PFSK-1 (cell line): ENCODE results near the gene PLAAT1.

Experiments
- FOXP2 ChIP-seq: optimal IDR thresholded peaks from 2 replicates; pipeline ENCODE3; 2011; ENCODE audit warnings: borderline replicate concordance, control low read depth, inconsistent platforms; ENCODE audit not compliant: insufficient read depth; ENCODE audit errors: extremely low read length, extremely low read depth
- POLR2AphosphoS5 ChIP-seq: IDR thresholded peaks from 2 replicates; pipeline ENCODE4 v1.6.1; 2012; ENCODE audit warnings: low read depth, mild to moderate bottlenecking, control low read depth, low read length, moderate library complexity
- SIN3A ChIP-seq: IDR thresholded peaks from 2 replicates; pipeline ENCODE4 v1.6.1; 2012; ENCODE audit warnings: mild to moderate bottlenecking, low read length, moderate library complexity, borderline replicate concordance; ENCODE audit not compliant: insufficient read depth
- TAF1 ChIP-seq: IDR thresholded peaks from 2 replicates; pipeline ENCODE4 v1.6.1; 2012; ENCODE audit warnings: low read length, control low read depth, borderline replicate concordance; ENCODE audit not compliant: insufficient read depth
- TF ChIP-seq, protein P1 (sequence below), 2 experiments: IDR thresholded peaks; 2 replicates each; pipeline versions ENCODE4 v1.6.1 to v1.8.0; 2011 to 2012; ENCODE audit warnings: low read depth in 2 of 2, low read length in 2 of 2, control low read depth in 1 of 2, inconsistent platforms in 1 of 2, mild to moderate bottlenecking in 1 of 2, moderate library complexity in 1 of 2; ENCODE audit not compliant: insufficient read depth in 1 of 2

Gene PLAAT1

GRCh38 chr3:193210618-193211017 is 30.4 kb upstream of the PLAAT1 start:
- TF ChIP-seq FOXP2, result no peak
- TF ChIP-seq SIN3A, result no peak
- no peak for TF ChIP-seq POLR2AphosphoS5
- TF ChIP-seq, protein P1, sequence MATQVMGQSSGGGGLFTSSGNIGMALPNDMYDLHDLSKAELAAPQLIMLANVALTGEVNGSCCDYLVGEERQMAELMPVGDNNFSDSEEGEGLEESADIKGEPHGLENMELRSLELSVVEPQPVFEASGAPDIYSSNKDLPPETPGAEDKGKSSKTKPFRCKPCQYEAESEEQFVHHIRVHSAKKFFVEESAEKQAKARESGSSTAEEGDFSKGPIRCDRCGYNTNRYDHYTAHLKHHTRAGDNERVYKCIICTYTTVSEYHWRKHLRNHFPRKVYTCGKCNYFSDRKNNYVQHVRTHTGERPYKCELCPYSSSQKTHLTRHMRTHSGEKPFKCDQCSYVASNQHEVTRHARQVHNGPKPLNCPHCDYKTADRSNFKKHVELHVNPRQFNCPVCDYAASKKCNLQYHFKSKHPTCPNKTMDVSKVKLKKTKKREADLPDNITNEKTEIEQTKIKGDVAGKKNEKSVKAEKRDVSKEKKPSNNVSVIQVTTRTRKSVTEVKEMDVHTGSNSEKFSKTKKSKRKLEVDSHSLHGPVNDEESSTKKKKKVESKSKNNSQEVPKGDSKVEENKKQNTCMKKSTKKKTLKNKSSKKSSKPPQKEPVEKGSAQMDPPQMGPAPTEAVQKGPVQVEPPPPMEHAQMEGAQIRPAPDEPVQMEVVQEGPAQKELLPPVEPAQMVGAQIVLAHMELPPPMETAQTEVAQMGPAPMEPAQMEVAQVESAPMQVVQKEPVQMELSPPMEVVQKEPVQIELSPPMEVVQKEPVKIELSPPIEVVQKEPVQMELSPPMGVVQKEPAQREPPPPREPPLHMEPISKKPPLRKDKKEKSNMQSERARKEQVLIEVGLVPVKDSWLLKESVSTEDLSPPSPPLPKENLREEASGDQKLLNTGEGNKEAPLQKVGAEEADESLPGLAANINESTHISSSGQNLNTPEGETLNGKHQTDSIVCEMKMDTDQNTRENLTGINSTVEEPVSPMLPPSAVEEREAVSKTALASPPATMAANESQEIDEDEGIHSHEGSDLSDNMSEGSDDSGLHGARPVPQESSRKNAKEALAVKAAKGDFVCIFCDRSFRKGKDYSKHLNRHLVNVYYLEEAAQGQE (IDR thresholded peaks at IDR 0.05; ENCODE audit: insufficient read depth in 1 of 2, low read depth in 2 of 2, low read length in 2 of 2), result no peak
- TF ChIP-seq TAF1, result no peak

DNA sequence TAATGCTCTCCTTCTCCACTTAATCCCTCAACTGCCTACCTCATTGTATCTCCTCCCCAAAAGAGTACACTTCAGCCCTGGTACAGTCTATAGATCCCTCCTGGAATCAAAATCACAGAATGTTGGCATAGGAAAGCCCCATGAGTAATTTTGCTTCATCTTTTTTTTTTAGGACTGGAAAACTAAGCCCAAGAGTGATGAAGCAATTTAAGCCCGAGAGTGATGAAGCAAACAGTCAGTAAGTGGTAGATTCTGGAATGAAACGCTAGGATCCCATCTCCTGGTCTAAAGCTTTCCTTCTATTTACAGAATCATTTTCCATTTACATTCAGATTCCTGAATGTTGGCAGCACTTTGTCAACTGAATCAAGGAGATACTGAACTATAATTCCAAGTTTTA is 29.8 kb upstream of the PLAAT1 start:
- TF ChIP-seq SIN3A (no peak), POLR2AphosphoS5 (no peak), TAF1 (no peak), FOXP2 (no peak)
- TF ChIP-seq, protein P1 (IDR thresholded peaks at IDR 0.05; ENCODE audit: insufficient read depth in 1 of 2, low read depth in 2 of 2, low read length in 2 of 2), result no peak

DNA sequence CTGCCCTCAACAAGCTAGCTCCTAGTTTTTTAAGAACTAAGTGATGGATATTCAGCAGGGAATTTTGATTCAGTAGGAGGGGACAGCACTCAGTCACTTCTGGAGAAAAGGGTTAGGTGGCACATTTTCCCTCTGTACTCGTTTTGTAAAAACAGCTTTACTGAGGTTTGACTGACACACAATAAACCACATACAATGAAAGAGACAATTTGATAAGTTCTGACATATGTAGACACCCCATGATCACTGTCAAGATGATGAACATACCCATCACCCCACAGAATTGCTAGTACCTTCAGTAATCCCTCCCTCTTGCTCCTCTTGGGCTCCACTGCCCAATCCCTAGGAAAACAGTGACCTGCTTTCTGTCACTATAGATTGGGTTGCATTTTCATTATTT is 29.0 kb upstream of the PLAAT1 start:
- no peak for TF ChIP-seq POLR2AphosphoS5
- TF ChIP-seq, protein P1 (IDR thresholded peaks at IDR 0.05; ENCODE audit: insufficient read depth in 1 of 2, low read depth in 2 of 2, low read length in 2 of 2), result no peak

GRCh38 chr3:193212844-193213243 is 28.2 kb upstream of the PLAAT1 start:
- TF ChIP-seq TAF1 (no peak), POLR2AphosphoS5 (no peak), SIN3A (no peak), FOXP2 (no peak)
- TF ChIP-seq, protein P1 (IDR thresholded peaks at IDR 0.05; ENCODE audit: insufficient read depth in 1 of 2, low read depth in 2 of 2, low read length in 2 of 2), result no peak

DNA sequence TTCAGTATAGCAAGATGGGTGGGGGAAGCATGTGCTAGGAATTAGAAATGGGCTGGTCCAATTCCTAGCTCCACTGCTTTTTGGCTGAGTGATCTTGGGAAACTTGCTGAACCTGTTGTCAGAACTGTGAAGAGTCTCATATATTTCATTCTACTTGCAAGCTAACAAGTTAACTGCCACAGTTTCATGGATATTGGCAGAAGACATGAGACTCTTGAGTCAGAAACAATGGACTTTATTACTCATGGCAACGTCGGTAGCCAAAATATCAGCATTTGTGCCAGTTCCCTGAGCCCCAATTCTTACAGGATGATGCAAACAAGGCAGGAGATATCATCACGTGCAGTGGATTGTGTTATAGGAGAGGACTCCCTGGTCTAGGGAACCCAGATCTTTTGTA is 26.6 kb upstream of the PLAAT1 start:
- no peak for TF ChIP-seq FOXP2
- TF ChIP-seq SIN3A, result no peak
- TF ChIP-seq, protein P1 (IDR thresholded peaks at IDR 0.05; ENCODE audit: insufficient read depth in 1 of 2, low read depth in 2 of 2, low read length in 2 of 2), result no peak
